A549 treated with ZK216348 at 1 μM for 4 hours (cell line): ENCODE results near the gene CCN5. TPM values are rescaled to one million over a fixed set of nuclear protein-coding genes. Genes with fewer than 3 reads are reported as not detected.

Source experiments
- total RNA-seq: library from RNA; stranded (reverse); fragments of 200-300 nt; extraction: Qiagen RNA extraction; gene quantifications from 5 replicates; pipeline ENCODE4 v1.2.3, GENCODE V29; 2022; ENCODE audit warnings: low read depth

CCN5 gene, protein sequence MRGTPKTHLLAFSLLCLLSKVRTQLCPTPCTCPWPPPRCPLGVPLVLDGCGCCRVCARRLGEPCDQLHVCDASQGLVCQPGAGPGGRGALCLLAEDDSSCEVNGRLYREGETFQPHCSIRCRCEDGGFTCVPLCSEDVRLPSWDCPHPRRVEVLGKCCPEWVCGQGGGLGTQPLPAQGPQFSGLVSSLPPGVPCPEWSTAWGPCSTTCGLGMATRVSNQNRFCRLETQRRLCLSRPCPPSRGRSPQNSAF
- 18.1 to 40.4 TPM (median 24.9 TPM) in 5 replicates for total RNA-seq

DNA sequence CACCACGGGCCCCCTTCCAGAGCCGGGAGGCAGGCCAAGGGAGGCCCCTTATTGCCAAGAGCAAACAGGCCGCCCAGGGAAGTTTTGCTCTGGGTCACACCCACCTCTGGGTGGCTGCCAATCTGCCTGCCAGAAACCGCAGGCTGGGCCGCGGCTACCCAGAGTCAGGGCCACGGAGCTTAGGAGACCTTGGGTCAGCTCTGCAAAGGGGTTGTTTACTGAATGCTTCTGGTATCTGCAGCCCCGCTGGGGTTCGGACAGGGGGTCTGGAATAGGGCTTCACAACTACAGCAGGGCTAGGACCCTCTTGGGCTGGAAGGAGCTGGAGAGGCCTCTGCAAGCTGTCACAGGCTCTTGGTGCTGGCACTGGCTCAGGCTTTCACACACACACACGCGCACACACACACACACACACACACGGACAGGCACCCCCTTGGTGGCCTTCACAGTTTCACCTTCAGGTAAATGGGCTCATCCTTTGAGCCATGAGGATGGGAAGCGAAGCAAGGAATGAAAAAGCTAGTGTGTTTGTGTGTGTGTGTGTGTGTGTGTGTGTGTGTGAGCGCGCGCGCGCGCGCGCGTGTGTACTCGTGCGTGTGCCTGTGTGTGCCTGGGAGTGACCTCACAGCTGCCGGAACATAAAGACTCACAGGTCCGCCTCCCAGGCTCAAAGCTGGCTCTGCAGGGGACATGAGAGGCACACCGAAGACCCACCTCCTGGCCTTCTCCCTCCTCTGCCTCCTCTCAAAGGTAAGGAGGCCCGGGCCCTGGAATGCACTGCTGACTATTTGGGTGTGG, at the start of gene CCN5:
TSS of gene CCN5 (plus strand) at position 669 of the 798 bp plus-strand sequence. CDS start at position 691, 22 bp downstream.

DNA sequence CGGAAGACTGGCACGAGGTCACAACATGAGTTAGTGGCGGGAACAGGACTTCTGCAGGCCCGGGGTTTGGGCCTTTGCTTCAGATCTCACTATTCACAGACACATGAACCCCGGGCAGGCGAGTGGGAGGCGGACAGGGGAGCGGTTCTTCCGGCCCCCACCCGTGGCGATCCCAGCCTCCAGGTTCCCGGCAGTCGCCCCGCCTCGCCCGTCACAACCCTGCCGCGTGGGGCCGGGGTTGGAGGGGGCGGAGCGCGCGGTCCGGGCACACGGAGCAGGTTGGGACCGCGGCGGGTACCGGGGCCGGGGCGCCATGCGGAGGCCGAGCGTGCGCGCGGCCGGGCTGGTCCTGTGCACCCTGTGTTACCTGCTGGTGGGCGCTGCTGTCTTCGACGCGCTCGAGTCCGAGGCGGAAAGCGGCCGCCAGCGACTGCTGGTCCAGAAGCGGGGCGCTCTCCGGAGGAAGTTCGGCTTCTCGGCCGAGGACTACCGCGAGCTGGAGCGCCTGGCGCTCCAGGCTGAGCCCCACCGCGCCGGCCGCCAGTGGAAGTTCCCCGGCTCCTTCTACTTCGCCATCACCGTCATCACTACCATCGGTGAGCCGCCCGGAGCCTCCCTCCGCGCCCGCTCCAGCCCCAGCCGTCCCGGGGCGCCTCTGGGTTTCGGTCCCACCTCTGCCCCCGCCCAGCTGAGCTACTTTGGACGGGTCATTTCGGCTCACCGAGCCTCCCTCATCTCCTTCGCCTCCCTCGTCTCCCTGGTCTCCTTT, 30.6 kb downstream of the CCN5 start, which contains the start of gene KCNK15:
TSS of gene KCNK15 (plus strand) at position 268 of the 769 bp plus-strand sequence. CDS start at position 314, 46 bp downstream.

Other genes with a start within 250 kb of the CCN5 start
- 9.9 to 15.3 TPM (median 14.6 TPM) in 5 replicates for gene TTPAL, start 239.5 kb upstream of the CCN5 start, total RNA-seq
- 60.0 to 91.8 TPM (median 77.9 TPM) in 5 replicates for gene SERINC3, start 193.3 kb upstream of the CCN5 start, total RNA-seq
- 31.3 to 43.4 TPM (median 37.9 TPM) in 5 replicates for gene PKIG, start 132.8 kb upstream of the CCN5 start, total RNA-seq
- gene ADA, start 63.7 kb upstream of the CCN5 start, total RNA-seq, result 45.5 to 61.2 TPM (median 53.7 TPM) in 5 replicates
- gene KCNK15, start 30.5 kb downstream of the CCN5 start, total RNA-seq, result 0.33 to 0.64 TPM (median 0.56 TPM) in 5 replicates
- 0.90 to 2.0 TPM (median 1.5 TPM) in 5 replicates for gene RIMS4, start 95.2 kb downstream of the CCN5 start, total RNA-seq
- 173 to 220 TPM (median 196 TPM) in 5 replicates for gene YWHAB, start 170.3 kb downstream of the CCN5 start, total RNA-seq
- 14.9 to 21.1 TPM (median 20.8 TPM) in 5 replicates for gene PABPC1L, start 194.7 kb downstream of the CCN5 start, total RNA-seq
- 39.1 to 43.4 TPM (median 40.9 TPM) in 5 replicates for gene TOMM34, start 245.0 kb downstream of the CCN5 start, total RNA-seq